ENCODE measurements around the gene TOM1.

GRCh38 chr22:35392357-35392756 is 92.7 kb downstream of the TOM1 start:
- TF ChIP-seq, protein P1, sequence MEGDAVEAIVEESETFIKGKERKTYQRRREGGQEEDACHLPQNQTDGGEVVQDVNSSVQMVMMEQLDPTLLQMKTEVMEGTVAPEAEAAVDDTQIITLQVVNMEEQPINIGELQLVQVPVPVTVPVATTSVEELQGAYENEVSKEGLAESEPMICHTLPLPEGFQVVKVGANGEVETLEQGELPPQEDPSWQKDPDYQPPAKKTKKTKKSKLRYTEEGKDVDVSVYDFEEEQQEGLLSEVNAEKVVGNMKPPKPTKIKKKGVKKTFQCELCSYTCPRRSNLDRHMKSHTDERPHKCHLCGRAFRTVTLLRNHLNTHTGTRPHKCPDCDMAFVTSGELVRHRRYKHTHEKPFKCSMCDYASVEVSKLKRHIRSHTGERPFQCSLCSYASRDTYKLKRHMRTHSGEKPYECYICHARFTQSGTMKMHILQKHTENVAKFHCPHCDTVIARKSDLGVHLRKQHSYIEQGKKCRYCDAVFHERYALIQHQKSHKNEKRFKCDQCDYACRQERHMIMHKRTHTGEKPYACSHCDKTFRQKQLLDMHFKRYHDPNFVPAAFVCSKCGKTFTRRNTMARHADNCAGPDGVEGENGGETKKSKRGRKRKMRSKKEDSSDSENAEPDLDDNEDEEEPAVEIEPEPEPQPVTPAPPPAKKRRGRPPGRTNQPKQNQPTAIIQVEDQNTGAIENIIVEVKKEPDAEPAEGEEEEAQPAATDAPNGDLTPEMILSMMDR (IDR thresholded peaks at IDR 0.05): no peak
- no peak for TF ChIP-seq POLR2A (IDR thresholded peaks at IDR 0.05)

Data from Peyer's patch (tissue), 4 donors.